ENCODE results near the gene UIMC1.
"Not testable (repeated sequence)": the region's sequence is repeated elsewhere in the genome, so short reads cannot be mapped to it uniquely, and the experiment has no call there.

The UIMC1 gene

GRCh38 chr5:177005619-177006264 lies 837 bp downstream of the UIMC1 start:
- DNase-seq: peak; percentile 67

DNA sequence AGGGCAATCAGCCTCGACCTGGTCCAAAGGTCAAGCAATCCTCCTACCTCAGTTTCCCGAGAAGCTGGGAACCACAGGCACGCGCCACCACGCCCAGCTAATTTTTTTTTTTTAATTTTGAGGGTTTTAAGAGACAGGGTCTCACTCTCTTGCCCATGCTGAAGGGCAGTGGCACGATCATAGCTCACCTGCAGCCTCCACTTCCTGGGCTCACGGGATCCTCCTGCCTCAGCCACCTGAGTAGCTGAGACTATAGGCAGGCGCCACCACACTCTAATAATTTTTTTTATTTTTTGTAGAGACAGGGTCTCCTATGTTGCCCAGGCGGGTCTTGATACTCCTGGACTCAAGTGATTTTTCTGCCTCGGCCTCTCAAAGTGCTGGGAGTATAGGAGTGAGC lies 1.6 kb downstream of the UIMC1 start:
- no peak for DNase-seq

- no peak for DNase-seq
These were observed 2.9 kb downstream of the UIMC1 start for GRCh38 chr5:177003649-177004048.

DNA sequence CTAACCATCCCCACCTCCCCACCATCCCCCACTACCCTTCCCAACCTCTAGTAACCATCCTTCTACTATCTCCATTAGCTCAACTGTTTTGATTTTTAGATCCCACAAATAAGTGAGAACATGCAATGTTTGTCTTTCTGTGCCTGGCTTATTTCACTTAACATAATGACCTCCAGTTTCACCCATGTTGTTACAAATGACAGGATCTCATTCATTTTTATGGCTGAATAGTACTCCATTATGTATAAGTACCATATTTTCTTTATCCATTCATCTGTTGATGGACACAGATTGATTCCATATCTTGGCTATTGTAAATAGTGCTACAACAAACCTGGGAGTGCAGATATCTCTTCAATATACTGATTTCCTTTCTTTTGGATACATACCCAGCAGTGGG lies 7.1 kb downstream of the UIMC1 start:
- DNase-seq: not testable (repeated sequence)

- DNase-seq: no peak
These were observed 7.8 kb downstream of the UIMC1 start for GRCh38 chr5:176998828-176999227.

- no peak for DNase-seq
These were observed 9.8 kb downstream of the UIMC1 start for GRCh38 chr5:176996780-176997179.

GRCh38 chr5:176995896-176996767 lies 10.4 kb downstream of the UIMC1 start:
- DNase-seq: peak; percentile 51

- no peak for DNase-seq
These were observed 11.5 kb downstream of the UIMC1 start for GRCh38 chr5:176995122-176995490.

GRCh38 chr5:176994460-176995121 lies 12.0 kb downstream of the UIMC1 start:
- DNase-seq: peak; percentile 10

DNA sequence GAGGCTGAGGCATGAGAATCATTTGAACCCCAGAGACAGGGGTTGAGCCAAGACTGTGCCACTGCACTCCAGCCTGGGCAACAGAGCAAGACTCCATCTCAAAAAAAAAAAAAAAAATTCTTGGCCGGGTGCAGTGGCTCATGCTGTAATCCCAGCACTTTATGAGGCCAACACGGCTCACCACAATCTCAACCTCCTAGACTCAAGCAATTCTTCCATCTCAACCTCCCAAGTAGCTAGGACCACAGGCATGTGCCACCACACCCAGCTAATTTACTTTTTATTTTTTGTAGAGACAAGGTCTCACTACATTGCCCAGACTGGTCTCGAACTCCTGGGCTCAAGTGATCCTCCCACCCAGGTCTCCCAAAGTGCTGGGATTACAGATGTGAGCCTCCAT lies 13.5 kb downstream of the UIMC1 start:
- not testable (repeated sequence) for DNase-seq

DNA sequence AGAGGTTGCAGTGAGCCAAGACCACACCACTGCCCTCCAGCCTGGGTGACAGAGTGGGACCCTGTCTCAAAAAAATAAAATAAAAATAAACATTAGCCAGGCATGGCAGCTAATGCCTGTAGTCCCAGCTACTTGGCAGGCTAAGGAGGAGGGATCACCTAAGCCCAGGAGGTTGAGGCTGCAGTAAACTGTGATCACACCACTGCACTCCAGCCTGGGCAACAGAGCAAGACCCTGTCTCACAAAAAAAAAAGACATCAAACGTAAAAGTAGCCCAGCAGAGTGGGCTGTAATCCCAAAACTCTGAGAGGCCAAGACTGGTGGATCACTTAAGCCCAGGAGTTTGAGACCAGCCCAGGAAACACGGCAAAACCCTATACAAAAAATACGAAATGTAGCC lies 19.0 kb downstream of the UIMC1 start:
- no peak for DNase-seq

GRCh38 chr5:176986280-176986679 lies 20.3 kb downstream of the UIMC1 start:
- no peak for DNase-seq

DNA sequence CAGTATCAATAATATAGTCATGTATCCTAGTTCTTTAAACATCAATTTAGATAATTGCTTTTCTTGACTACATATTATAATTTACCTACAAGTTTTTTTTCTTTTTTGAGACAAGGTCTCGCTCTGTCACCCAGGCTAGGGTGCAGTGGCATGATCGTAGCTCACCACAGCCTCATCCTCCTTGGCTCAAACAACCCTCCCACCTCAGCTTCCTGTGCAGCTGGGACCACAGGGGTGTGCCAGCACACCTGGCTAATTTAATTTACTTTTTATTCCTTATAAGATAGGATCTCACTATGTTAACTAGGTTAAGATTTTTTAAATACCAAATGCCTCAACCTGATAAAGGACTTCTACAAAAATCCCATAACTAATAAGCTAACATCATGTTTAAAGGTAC lies 21.1 kb downstream of the UIMC1 start:
- DNase-seq: no peak

- not testable (repeated sequence) for DNase-seq
These were observed 22.4 kb downstream of the UIMC1 start for GRCh38 chr5:176984176-176984575.

- not testable (repeated sequence) for DNase-seq
These were observed 23.0 kb downstream of the UIMC1 start for GRCh38 chr5:176983593-176983992.

DNA sequence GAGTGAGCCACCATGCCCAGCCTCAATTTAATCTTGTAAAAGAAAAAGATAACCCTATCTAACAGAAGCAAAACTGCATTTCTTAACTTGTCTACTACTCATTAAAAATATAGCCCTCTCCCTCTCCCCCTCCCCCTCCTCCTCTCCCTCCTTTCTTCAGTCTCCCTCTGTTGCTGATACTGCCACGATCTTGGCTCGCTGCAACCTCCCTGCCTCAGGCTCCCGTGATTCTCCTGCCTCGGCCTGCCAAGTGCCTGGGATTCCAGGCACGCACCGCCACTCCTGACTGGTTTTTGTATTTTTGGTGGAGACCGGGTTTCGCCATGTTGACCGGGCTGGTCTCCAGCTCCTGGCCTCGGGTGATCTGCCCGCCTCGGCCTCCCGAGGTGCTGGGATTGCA lies 23.5 kb downstream of the UIMC1 start:
- DNase-seq: not testable (repeated sequence)

DNA sequence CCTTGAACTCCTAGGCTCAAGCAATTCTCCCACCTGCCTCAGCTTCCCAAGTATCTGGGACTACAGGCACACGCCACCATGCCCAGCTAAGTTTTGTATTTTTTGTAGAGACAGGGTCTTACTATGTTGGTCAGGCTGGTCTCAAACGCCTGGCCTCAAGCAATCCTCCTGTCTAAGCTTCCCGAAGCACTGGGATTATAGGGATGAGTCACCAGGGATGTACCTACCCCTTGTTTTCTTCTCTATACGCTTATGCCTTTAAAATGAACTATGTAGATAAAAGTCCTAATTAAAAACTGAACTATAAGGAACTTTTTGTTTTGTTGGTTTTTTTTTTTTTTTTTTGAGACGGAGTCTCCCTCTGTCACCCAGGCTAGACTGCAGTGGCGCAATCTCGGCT lies 25.8 kb downstream of the UIMC1 start:
- DNase-seq: no peak

DNA sequence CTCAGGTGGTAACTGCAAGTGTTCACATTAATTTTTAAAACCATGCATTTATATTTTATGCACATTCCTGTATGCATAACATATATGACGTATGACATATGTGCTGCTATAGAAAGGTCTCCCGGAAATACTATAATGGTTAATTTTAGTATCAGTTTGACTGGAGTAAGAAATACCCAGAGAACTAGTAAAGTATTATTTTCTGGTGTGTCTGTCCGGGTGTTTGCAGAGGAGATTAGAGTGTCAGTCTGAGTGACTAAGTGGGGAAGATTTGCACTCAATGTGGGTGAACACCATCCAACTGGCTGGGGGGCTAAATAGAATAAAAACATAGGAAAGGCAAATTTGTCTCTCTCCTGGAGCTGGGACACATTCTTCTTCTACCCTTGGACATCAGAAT lies 26.9 kb downstream of the UIMC1 start:
- no peak for DNase-seq

GRCh38 chr5:176965633-176966032 lies 40.9 kb downstream of the UIMC1 start:
- DNase-seq: no peak

- peak; percentile 12 for DNase-seq
These were observed 47.5 kb downstream of the UIMC1 start for GRCh38 chr5:176959051-176959450.

DNA sequence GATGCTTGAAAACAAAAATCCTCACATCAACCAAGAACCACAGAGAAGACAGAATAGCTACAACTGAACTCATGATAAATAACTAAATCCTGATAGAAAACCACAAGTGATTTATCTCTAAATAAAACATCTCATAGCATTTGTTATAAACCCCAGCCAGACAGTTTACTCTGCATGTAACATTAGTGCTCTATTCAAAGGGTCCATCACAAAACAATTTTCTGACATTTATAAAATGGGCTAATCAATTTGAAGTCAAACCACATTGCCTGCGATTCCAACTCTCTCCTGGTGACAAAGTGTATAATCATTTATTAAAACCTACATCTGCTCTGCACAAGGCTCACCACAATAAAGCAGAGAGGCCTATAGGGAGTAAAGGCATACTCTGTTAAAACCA lies 49.8 kb downstream of the UIMC1 start:
- no peak for DNase-seq

DNA sequence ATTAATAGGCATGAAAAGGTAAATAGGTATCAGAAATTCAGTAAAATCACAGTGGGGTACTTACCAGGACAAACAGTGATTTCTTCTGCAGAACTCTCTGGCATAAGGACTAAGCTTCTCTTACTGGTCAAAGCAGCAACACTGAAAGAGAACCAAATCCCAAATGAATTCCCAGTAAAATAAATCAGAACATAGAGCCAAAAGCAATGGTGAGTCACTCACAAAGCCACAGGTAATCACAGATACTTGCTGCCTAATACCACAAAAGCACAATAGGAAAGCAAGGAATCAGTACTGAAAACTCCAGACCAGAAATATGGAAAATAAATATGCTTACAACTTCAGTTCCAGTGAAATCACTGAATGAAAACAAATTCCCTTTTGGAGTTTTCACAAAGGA lies 50.7 kb downstream of the UIMC1 start:
- DNase-seq: peak; percentile 12

GRCh38 chr5:176954050-176954449 lies 52.5 kb downstream of the UIMC1 start:
- no peak for DNase-seq

Measured in fibroblast of skin of abdomen (primary cell).